Measurements from ENCODE around the gene C1RL.

C1RL gene

GRCh38 chr12:7143564-7143963 lies 34.5 kb upstream of the C1RL start:
- ATAC-seq, result no peak
- no peaks in the 10 kb centered on the region for H3K9me3 Mint-ChIP-seq
- H3K27me3 Mint-ChIP-seq, result no peaks in the 10 kb centered on the region
- no peak overlapping the region for H3K27ac Mint-ChIP-seq
- no peak for DNase-seq
- no peak overlapping the region for H3K4me3 Mint-ChIP-seq
- no peaks in the 10 kb centered on the region for H3K4me1 Mint-ChIP-seq

DNA sequence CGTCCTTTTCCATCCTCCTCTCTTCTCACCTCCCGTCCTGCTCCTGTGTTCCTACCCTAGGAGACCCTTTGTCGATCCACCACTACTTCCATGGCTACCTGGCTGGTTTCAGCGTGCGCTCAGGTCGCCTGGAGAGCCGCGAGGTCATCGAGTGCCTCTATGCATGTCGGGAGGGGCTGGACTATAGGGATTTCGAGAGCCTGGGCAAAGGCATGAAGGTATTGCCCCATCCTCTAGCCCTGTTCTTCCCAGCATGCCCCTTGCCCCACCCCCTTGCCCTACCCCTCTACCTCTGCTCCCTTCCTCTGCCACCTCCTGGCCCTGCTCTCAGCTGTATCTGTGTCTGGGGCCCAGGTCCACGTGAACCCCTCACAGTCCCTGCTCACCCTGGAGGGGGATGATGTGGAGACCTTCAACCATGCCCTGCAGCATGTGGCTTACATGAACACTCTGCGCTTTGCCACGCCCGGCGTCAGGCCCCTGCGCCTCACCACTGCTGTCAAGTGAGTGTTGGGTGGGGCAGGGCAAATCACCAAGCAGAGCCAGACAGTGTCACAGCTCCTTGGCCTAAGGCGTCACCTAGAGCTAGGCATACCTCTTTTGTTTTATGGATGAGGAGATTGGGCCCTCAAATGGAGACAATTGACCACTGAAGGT lies 33.9 kb upstream of the C1RL start:
- no peaks in the 10 kb centered on the region for H3K27me3 Mint-ChIP-seq
- ATAC-seq (no peak), DNase-seq (no peak)
- no peak overlapping the region for H3K4me3 Mint-ChIP-seq
- no peaks in the 10 kb centered on the region for H3K9me3 Mint-ChIP-seq
- no peaks in the 10 kb centered on the region for H3K4me1 Mint-ChIP-seq
- no peak overlapping the region for H3K27ac Mint-ChIP-seq

DNA sequence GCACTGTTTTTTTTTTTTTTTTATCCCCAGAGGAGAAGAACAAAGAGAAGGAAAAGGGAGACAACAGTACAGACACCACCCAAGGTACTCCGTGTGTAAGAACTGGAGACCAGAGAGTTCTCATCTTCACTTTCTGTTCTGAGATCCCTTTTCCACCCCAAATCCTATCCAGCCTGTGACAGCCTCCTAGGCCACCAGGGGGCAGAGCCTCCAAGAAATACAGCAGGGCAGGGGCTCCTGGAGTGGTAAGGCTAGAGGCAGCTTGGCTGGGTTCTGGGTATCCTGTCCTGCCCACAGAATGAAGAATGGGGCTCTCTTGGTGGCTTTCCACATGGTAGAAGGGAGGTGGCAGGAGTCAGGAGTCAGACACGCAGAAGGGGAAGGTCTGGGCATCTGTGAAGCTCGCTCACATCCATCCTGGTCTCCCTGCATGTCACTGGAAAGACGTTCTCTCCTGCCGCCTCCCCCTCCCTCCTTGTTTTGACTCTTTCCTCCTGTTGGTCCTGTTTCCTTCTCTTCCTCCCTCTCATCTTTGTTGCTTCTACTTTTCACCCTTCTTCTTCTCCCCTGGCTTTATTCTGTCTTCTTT lies 33.1 kb upstream of the C1RL start:
- Mint-ChIP-seq H3K4me3 (no peak overlapping the region), H3K27me3 (no peaks in the 10 kb centered on the region), H3K4me1 (no peaks in the 10 kb centered on the region), H3K27ac (no peak overlapping the region), H3K9me3 (no peaks in the 10 kb centered on the region)
- DNase-seq (peak; percentile 46 to 50), ATAC-seq (peak; percentile 87)

DNA sequence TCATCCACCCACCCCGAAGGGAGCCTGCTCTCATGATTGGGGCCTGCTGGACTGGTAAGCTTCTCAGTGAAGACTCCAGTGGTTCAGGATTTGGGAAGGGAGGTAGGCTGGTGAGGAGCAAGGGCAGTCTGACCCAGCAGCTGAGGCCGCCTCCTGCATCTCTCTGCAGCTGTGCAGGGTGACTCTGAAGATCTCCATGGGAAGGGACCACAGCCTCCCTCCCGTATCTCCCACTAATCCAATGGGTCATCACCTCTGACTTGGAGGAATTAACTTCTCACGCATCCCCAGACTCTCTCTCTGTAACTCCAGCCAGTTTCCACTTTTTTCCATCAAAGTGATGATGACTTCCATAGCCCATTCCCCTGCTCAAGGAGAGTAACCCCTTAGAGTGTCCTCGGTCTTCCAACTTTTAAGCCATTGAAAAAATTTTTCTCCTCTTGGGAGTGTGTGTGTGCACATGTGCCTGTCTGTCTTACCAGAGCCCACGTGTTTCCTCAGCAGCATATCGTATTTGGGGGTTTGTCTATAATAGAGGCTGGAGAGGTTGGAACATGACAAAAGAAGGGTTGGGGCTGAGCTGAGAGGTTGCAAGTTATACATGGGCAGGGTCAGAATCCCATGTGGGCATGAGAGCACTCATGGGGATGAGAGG lies 32.5 kb upstream of the C1RL start:
- H3K4me1 Mint-ChIP-seq, result no peaks in the 10 kb centered on the region
- DNase-seq, result no peak
- H3K27me3 Mint-ChIP-seq, result no peaks in the 10 kb centered on the region
- no peaks in the 10 kb centered on the region for H3K9me3 Mint-ChIP-seq
- H3K4me3 Mint-ChIP-seq, result no peak overlapping the region
- no peak overlapping the region for H3K27ac Mint-ChIP-seq
- ATAC-seq, result no peak

- ATAC-seq, result no peak
- Mint-ChIP-seq H3K4me1 (no peaks in the 10 kb centered on the region), H3K27ac (no peak overlapping the region), H3K9me3 (no peaks in the 10 kb centered on the region), H3K27me3 (no peaks in the 10 kb centered on the region), H3K4me3 (no peak overlapping the region)
- DNase-seq, result no peak
Measured at GRCh38 chr12:7139200-7139599, 30.2 kb upstream of the C1RL start.

GRCh38 chr12:7137908-7138307 lies 28.9 kb upstream of the C1RL start:
- Mint-ChIP-seq H3K4me3 (no peak overlapping the region), H3K4me1 (no peaks in the 10 kb centered on the region), H3K27ac (no peak overlapping the region), H3K27me3 (no peaks in the 10 kb centered on the region), H3K9me3 (no peaks in the 10 kb centered on the region)
- no peak for ATAC-seq
- no peak for DNase-seq

DNA sequence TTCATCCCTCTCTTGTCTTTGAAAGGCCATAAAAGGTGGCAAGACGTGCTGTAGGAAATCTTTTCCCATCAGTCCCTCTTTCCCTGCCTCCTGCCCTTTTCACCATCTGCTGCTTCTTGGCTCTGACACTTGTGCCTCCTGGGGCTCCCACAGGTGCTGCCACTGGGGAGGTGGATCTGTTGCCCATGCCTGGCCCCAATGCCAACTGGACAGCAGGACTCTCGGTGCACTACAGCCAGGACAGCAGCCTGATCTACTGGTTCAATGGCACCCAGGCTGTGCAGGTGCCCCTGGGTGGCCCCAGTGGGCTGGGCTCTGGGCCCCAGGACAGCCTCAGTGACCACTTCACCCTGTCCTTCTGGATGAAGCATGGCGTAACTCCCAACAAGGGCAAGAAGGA lies 27.7 kb upstream of the C1RL start:
- ATAC-seq, result no peak
- Mint-ChIP-seq H3K4me3 (no peak overlapping the region), H3K27ac (no peak overlapping the region), H3K4me1 (peaks cover 11% of the 10 kb centered on the region), H3K9me3 (no peaks in the 10 kb centered on the region), H3K27me3 (no peaks in the 10 kb centered on the region)
- no peak for DNase-seq

GRCh38 chr12:7136071-7136470 lies 27.1 kb upstream of the C1RL start:
- peaks cover 18% of the 10 kb centered on the region for H3K4me1 Mint-ChIP-seq
- no peaks in the 10 kb centered on the region for H3K9me3 Mint-ChIP-seq
- H3K4me3 Mint-ChIP-seq, result no peak overlapping the region

GRCh38 chr12:7134396-7135166 lies 25.6 kb upstream of the C1RL start:
- H3K4me1 Mint-ChIP-seq, result peaks cover 32% of the 10 kb centered on the region
- no peak overlapping the region for H3K4me3 Mint-ChIP-seq
- H3K27ac Mint-ChIP-seq, result no peak overlapping the region
- no peaks in the 10 kb centered on the region for H3K27me3 Mint-ChIP-seq
- DNase-seq, result no peak
- ATAC-seq, result no peak
- no peaks in the 10 kb centered on the region for H3K9me3 Mint-ChIP-seq

More at GRCh38 chr12:7136071-7136470, 27.1 kb upstream of the C1RL start:
- DNase-seq (no peak), ATAC-seq (no peak)
- H3K27me3 Mint-ChIP-seq, result no peaks in the 10 kb centered on the region
- no peak overlapping the region for H3K27ac Mint-ChIP-seq

DNA sequence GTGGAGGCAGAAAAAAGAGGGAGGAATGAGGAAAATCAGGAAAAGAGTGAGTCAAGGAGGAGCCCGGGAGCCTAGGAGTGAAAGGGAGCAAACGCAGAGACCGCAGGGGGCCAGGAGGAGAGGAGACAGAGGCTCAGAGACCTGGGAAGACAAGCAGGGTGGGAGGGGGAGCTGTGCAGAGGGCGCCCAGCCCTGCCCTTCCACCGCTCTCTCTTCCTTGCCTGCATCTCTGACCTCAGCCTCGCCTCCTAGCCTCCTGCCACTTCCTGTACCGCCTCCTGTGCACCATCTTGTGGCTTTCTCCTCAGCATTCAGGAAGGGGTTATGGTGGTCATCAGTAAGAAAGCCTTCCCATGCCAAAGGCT lies 22.5 kb upstream of the C1RL start:
- peak in 1 of 2 donors; percentile 30 for DNase-seq
- peak; percentile 66 for ATAC-seq
- peak overlapping the region; percentile 91 to 93 for H3K4me3 Mint-ChIP-seq
- H3K9me3 Mint-ChIP-seq, result no peaks in the 10 kb centered on the region
- no peak overlapping the region for H3K27ac Mint-ChIP-seq
- peaks cover 45% of the 10 kb centered on the region for H3K4me1 Mint-ChIP-seq
- no peaks in the 10 kb centered on the region for H3K27me3 Mint-ChIP-seq

GRCh38 chr12:7130701-7131501 lies 21.9 kb upstream of the C1RL start:
- Mint-ChIP-seq H3K27me3 (no peaks in the 10 kb centered on the region), H3K4me1 (peaks cover 45% of the 10 kb centered on the region), H3K4me3 (peak overlapping the region; percentile 91 to 93), H3K27ac (peak overlapping the region; percentile 65 to 83), H3K9me3 (no peaks in the 10 kb centered on the region)
- peak; percentile 41 to 52 for DNase-seq
- peak; percentile 68 for ATAC-seq

DNA sequence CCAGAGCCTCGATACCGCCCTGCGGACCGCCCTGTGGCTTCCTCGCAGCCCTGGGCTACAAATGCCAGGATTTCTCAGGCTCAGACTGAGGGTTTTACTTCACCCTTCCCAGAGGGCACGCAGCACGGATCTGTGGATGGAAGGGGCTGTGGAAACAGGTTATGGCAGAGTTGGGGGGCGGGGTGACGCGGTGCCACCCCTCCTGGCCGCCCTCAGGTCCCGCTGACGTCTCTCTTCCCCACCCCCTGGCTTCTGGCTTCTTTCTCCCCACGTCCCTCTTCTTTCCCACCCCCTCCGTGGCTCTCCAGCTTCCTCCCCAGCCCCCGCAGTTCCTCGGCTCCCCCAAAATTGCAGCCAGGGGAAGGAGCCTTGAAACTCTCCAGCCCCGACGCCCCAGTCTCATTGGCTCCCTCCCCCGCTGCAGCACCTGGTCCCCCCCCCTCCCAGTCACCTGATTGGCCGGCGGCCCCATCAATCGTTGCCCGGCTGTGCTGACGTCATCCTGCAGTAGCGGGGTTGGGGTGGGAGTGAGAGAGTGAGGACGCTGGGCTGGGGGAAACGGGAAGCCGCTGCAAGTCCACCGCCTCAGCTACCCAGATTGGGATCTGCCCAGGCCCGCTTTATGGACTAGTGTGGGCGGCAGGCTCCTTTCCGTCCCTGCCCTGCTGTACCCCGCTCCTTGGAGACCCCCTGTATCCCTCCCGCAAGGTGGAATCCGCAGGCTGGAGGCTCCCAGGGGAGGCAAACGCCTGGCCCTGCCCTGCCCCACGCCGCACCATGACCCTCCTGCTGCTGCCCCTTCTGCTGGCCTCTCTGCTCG lies 21.1 kb upstream of the C1RL start, which contains the start of gene CLSTN3:
Gene CLSTN3 (plus strand): TSS at position 500 of the 820 bp plus-strand sequence. CDS start 278 bp downstream, at position 778.
- Mint-ChIP-seq H3K4me3 (peak within 1 kb of the TSS; percentile 91 to 93), H3K9me3 (no peaks in the 10 kb centered on the region), H3K27ac (peak within 1 kb of the TSS; percentile 65 to 83), H3K4me1 (peaks cover 45% of the 10 kb centered on the region), H3K27me3 (no peaks in the 10 kb centered on the region)
- ATAC-seq, result peak; percentile 81
- peak; percentile 77 to 85 for DNase-seq

- DNase-seq (no peak), ATAC-seq (no peak)
- peak overlapping the region; percentile 91 to 93 for H3K4me3 Mint-ChIP-seq
- H3K4me1 Mint-ChIP-seq, result peaks cover 45% of the 10 kb centered on the region
- H3K27me3 Mint-ChIP-seq, result no peaks in the 10 kb centered on the region
- H3K27ac Mint-ChIP-seq, result peak overlapping the region in 1 of 2 donors; percentile 82
- H3K9me3 Mint-ChIP-seq, result no peaks in the 10 kb centered on the region
Measured at GRCh38 chr12:7129287-7129871, 20.4 kb upstream of the C1RL start.

DNA sequence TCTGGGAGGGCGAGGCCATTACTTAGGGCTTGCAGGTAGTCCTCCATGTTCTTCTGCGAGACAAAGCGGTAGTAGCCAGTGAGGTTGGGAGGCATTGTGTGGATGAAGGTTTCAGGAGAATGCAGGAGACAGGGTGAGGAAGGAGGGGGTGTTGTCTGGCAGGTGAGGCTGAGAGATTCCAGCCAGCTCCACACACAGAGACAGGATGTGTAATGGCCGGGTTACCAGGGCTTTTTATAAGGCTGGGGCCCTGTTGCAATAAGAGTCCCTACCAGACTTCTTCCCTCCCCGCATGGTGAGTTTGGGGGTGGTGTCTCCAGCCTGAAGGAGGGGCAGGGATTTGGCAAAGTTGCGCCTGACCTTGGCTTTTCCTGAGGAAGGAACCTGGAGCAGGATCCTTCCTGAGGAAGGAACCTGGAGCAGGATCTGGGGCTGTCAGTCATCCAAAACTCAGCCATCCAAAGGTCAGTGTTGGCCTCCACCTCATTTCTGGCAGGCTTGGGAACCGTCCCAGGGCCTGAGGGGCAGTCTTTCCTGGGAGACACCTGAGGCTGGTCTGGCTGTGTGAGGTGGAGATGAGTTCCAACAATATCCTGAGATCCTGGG lies 19.8 kb upstream of the C1RL start, which contains the start of gene RBP5:
Gene RBP5 (minus strand): TSS at position 209 of the 606 bp plus-strand sequence. CDS start 114 bp downstream, at position 95.
- DNase-seq (no peak), ATAC-seq (no peak)
- H3K9me3 Mint-ChIP-seq, result no peaks in the 10 kb centered on the region
- H3K4me3 Mint-ChIP-seq, result peak within 1 kb of the TSS; percentile 91 to 93
- H3K27ac Mint-ChIP-seq, result peak within 1 kb of the TSS in 1 of 2 donors; percentile 82
- H3K27me3 Mint-ChIP-seq, result no peaks in the 10 kb centered on the region
- peaks cover 45% of the 10 kb centered on the region for H3K4me1 Mint-ChIP-seq

All from stimulated activated naive CD8-positive, alpha-beta T cell treated with anti-CD3 and anti-CD28 coated beads, Interleukin-15, amount 100 ng/mL, for 72 hours (primary cell).